GM21723 (cell line): ENCODE data around the gene S100A11.

Source experiments
- ATAC-seq: cut with Tn5 transposase; IDR thresholded peaks from one replicate; pipeline ENCODE4 v1.9.1; 2021; ENCODE audit warnings: mild to moderate bottlenecking, moderate library complexity; ENCODE audit not compliant: unreplicated experiment

The S100A11 gene

GRCh38 chr1:152003846-152004442 is 32.9 kb downstream of the S100A11 start:
- no peak for ATAC-seq

DNA sequence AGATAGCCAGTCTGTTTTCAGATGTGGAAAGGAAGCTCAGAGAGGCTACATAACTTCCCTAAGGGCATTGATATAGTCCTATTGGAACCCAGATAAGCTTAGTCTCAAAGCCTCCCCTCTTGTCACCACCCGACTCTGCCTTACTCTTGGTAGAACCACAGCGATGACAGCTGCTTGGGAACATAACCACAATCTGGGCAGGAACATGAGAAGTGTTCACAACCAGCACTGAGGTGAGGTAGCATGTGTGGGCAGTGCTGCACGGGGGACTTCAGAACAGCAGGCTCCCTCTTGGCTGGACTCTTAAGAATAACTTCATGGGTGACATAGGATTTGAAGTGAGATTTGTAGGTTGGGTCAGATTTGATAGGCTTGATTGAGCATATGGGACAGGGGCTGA is 33.8 kb downstream of the S100A11 start:
- ATAC-seq, result no peak

DNA sequence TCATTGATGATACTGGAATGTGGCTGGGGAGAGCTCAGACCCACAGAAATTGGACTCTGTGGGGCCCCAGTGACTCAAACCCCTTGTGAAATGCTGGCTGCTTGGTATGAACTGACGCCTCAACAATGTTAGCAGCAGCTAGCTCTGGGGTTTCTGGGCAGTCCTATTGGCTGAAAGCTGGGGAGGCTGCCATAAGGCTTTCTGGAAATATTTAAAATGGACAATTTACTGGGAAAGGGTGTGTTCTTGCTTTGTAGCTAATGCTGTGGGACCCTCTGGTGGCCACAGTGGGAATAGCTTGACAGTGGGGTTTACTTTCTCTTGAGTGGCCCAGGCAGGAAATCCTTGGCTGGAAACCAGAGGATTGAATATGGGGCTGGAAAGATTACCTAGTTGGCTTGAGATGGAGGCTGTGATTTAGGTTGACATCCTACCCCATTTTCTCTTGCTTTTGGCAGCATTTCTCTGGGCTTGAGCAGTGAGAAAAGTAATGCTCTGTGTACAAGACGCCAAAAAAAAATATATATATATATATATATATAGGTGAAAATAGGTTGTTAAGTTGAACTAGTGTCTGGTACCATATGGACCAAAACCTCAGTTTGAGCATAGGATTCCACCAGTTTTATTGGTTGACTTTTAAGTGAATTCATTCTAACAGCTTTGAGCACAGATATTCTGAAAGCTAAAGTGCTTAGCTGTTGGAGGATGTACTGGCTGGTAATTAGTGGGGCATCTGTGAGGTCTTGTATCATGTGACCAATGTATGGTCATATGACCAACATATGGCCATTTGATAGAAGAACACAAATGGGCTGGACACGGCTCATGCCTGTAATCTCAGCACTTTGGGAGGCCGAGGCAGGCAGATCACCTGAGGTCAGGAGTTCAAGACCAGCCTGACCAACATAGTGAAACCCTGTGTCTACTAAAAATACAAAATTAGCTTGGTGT is 34.9 kb downstream of the S100A11 start:
- ATAC-seq, result no peak

DNA sequence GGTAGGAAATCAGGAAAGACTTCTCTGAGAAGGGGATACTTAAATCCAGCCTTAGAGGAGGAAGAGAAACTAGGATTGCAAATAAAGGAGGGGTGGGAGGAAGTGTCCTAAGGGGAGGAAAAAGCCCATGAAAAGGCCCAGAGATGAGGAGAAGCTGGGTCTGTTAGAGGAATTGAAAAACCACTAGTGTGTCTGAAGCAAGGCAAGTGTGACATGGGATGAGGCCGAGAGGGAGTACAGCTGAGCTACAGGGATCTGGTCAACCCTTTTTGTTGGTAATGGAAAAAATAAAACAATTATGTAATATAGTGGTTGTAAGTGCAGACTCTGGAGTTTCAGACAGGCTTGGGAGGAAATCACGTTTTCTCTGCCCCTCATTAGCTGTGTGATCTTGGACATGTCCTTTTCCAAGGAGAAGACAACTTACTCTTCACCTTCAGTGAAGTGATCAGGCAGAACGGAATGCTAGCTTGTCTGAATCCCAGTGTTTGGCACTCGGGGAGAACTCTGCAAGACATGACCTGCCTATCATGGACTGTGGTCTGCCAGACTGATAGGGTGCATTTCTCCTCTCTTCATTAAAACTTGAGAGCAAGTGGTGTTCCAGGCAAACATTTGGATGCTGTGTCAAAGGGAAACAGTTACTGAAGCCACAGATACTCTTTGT is 35.7 kb downstream of the S100A11 start:
- ATAC-seq, result no peak

DNA sequence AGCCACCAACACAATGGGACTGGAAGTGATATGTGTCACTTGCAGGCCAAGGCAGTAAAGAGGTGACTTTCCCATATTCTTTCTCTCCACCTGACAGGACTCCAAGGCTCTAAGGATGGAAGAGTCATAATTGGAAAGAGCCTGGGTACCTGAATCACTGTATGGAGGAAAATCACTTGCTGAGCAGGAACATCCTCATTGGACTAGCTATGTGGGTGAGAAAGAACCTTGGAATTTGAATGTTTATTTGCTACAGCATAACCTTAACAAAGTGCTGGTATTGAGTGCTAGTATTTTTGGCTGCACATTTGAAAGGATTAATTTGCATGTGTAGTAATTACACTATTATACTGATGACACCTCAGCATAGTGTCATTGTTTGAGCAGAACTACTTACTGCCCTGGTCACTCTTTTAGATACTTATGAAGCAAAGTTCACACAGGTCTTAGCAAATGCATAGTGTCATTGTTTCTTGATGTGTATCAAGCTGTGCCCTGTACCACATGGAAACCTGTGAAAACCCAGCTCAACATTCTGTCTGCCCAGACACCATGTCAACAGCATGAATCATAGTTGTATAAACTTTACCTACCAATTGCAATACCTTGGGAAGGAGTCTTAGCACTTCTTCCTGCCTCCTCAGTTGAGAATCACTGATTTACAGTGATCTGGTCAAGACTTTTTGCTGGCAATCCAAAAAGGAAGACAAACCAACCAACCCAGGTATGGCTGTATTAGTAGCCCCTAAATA is 38.0 kb downstream of the S100A11 start:
- no peak for ATAC-seq

DNA sequence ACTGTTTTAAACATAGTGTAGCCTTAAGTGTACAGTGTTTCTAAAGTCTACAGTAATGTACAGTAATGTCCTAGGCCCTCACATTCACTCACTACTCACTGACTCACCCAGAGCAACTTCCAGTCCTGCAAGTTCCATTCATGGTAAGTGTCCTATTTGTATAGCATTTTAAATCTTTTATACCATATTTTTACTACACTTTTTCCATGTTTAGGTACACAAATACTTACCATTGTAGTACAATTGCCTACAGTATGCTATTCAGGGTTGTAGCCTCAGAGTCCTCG is 39.6 kb downstream of the S100A11 start:
- no peak for ATAC-seq

DNA sequence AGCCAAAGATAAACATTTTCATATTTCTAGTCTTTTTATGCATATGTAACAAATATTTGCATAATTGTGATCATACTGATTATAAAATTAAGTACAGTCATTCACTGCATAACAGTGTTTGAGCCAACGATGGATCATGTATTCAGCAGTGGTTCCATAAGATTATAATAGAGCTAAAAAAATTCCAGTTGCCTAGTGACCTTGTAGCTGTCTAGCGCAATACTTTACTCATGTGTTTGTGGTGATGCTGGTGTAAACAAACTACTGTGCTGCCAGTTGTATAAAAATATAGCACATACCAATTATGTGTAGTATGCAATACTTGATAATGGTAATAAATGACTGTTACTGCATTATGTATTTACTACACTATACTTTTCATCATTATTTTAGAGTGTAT is 41.0 kb downstream of the S100A11 start:
- ATAC-seq, result no peak

DNA sequence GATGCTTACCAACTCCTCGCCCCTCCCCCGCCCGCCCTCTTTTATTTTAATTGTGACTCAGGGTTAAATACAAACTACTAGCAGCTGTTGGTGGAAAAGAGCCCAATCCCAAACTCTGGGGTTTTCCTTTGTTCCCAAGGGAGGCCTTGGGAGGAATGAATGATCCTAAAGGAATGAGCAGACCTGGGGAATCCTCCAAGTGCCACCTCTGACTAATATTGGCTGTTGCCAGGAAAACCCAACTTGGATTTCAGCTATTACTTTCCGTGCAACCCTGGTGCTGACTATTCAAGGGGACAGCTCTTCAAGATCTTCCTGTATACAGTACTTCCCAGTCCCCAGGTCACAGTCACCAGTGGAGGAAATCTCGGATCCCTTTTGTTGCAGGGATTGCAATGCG is 41.8 kb downstream of the S100A11 start:
- no peak for ATAC-seq

- no peak for ATAC-seq
Observed at GRCh38 chr1:151993734-151994496, 42.9 kb downstream of the S100A11 start, which contains the start of gene S100A10. S100A10 (minus strand) TSS chr1:151993859; CDS start chr1:151986230, 7,629 bp downstream.

- ATAC-seq, result no peak
Observed at GRCh38 chr1:151993084-151993733, 43.6 kb downstream of the S100A11 start.

GRCh38 chr1:151992303-151993083 is 44.3 kb downstream of the S100A11 start:
- ATAC-seq, result no peak

DNA sequence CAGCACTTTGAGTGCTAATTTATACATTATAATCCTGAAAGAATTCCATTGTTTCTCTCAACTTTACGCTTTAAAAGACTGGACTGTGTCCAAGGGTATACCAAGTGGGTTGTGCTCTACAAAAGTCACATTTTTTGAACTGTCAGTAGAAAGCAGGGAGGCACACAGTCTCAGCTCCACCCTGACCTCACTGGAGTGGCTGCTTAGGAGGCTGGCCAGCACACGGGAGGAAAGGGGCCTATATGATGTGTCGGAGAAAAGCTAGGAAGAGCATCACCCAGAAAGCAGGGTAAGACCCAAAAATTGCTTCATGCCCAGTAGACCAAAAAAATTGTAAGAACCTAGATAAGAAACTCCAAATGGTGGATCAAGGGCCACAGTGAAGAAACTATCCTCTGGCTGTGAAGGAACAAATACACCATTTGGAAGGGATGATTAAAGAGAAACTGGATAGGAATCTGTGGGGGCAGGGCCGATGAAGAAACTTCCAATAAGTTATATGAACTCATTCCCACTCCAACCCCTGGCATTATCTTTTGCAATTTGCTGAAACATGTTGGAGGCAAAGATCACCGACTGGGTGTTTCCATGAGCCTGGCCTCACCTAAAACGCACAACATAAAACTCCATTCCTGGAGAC is 45.0 kb downstream of the S100A11 start:
- no peak for ATAC-seq

GRCh38 chr1:151990856-151991198 is 46.0 kb downstream of the S100A11 start:
- no peak for ATAC-seq

DNA sequence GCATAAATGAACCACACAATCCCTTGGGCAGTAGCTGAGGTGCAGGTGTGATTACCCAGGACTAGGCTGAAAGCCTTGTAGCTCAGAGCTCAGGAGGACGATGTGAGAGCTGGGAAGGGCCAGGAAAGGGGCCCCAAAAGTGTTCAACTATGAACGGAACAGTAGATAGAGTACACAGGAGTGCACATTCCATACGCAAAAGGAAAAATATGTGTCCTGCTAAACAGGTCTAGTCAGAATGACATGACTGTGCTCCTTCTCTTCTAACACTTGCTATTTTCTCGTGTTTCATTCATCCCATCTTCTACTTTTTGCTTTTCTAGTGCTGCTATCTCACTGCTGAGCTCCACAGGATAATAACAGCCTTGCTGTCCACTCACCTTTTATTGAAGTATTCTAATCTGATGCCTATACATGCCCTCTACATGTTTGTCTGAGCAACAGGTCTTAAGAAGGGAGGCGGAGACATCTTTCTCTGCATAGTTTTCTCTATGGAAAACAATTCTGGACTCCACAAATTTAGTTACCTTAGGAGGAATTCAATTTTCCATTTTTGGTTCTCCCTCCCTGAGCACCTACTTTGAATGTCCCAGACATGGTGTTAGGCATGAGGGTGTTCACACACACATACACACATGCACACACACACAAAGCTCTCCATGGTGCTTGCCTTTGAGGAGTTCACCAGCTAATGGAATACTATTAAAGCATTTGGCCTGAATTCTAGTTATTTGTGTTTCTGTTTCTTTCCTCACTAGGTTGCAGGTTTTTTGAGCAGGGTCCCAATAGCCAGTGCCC is 46.5 kb downstream of the S100A11 start:
- no peak for ATAC-seq

DNA sequence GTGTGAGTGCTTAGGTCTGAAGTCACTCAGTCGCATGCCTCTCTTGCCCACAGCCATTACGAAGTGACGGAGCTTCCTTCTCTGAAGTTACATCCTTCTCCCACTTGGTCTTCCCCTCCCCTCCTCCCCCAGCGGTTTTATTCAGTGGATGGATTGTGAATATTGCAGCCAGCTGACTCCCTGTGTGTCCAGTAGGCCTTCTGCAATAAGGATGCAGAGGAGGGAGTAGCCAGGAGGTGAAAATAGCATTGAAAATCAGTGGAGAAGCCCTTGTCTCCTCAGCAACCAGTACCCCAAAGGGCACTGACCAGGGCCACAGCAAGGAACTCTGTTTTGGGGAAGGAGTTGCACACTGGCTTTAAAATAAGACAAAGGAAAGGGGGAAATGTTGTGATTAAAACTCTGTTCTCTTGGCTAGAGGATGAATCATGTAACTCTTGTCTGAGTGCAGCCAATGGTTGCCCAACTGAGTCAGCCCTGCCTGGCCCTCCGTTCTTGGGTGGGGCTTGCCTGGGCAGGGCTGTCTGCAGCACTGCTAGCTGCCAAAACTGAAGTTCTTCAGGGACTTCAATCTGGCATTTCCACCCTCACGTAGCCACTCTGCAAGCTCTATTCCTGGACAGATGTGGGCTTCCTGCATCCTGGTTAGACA is 47.5 kb downstream of the S100A11 start:
- ATAC-seq, result no peak

DNA sequence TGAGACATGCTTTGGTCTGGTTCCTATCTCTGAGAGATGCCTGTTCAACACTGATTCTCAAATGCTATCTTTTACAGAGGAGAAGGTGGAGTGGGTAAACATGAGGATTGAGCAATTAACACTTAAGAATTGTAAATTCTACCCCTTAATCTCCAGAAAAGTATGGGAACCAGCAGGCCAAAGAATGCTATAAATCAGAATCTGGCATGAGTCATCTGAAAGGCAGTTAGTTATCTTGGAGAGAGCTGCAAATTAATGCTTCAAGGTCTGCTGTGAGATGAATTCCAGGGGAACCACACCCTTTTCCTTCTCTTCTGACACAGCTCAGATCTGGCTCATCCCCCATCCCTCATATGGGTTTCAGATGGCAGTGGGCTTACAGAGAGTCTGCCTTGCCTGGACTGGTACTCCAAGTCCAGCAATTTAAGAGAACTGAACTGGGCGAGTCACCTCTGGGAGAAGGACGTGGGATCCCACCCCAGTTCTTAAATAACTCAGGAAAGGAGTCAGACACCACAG is 48.3 kb downstream of the S100A11 start:
- no peak for ATAC-seq

- no peak for ATAC-seq
Observed at GRCh38 chr1:151986501-151987190, 50.2 kb downstream of the S100A11 start.
